Left lobe of liver (tissue), 2 donors: ENCODE measurements around the gene WDR13. TPM values are rescaled to one million over a fixed set of nuclear protein-coding genes. Genes with fewer than 3 reads are reported as not detected.
A peak's percentile ranks its signal among the peaks of the same experiment; 100 is the strongest.
"Not testable (repeated sequence)": the region's sequence is repeated elsewhere in the genome, so short reads cannot be mapped to it uniquely, and the experiment has no call there.

ENCODE experiments used
- ATAC-seq: fragments of 200-7000 bp; cut with Tn5 transposase; one replicate; pipeline ENCODE4 v1.9.1; 2020; ENCODE audit warnings: mild to moderate bottlenecking, moderate library complexity
- DNase-seq: peaks from one replicate; pipeline ENCODE4 v3.0.0-alpha.2; 2020; ENCODE audit warnings: low spot score
- total RNA-seq: library from RNA; stranded (reverse); gene quantifications from one replicate; pipeline ENCODE4 v1.2.1, GENCODE V29; 2021
- donor health status: DM: no; HTN: no; CAD: no; lungs with moderate emphysema.
- donor health status: DM: no; HTN: yes; CAD: no.

Gene WDR13
- total RNA-seq = 86.7 TPM

GRCh38 chrX:48597353-48598264 is at the start of gene WDR13:
TSS of gene WDR13 (plus strand) at chrX:48597492. CDS start at chrX:48597997, 505 bp downstream.
- ATAC-seq = peak; percentile 90
- peak; percentile 92 for DNase-seq

GRCh38 chrX:48548871-48549270 is 48.4 kb upstream of the WDR13 start:
- ATAC-seq = no peak

GRCh38 chrX:48555731-48556325 is 41.5 kb upstream of the WDR13 start:
- DNase-seq, ATAC-seq: not testable (repeated sequence)

More at GRCh38 chrX:48548871-48549270, 48.4 kb upstream of the WDR13 start:
- no peak for DNase-seq

DNA sequence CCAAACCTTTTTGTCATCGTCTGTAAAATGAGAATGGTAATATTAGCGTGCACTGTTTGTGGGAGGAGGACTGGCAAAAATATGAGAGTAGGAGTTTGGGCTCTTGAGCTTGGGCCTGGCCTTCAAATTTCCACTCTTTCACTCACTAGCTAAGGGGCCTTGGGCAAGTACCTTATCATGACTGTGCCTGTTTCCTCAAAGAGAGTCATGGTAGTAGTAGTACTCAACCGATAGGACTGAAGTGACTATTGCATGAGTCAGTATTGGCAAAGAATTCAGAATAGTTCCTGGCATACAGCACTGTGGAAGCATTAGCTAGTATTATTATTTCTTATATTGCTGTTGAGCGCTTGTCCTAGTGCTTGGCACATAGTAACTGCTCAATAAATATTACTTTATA is 39.0 kb upstream of the WDR13 start:
- ATAC-seq (no peak), DNase-seq (no peak)

GRCh38 chrX:48559636-48560035 is 37.7 kb upstream of the WDR13 start:
- no peak for ATAC-seq

DNA sequence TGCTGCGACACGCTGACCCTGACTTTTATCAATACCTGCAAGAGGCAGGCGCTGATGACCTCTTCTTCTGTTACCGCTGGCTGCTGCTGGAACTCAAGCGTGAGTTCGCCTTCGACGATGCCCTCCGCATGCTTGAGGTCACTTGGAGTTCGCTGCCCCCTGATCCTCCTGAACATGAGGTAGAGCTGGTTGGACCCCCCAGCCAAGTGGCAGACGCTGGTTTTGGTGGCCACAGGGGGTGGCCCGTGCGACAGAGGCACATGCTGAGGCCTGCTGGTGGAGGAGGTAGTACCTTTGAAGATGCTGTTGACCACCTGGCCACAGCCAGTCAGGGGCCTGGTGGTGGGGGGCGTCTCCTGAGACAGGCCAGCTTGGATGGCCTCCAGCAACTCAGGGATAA is 37.2 kb upstream of the WDR13 start:
- DNase-seq (no peak), ATAC-seq (no peak)

More at GRCh38 chrX:48559636-48560035, 37.7 kb upstream of the WDR13 start:
- DNase-seq = no peak

GRCh38 chrX:48560681-48561080 is 36.6 kb upstream of the WDR13 start:
- ATAC-seq (no peak), DNase-seq (no peak)

DNA sequence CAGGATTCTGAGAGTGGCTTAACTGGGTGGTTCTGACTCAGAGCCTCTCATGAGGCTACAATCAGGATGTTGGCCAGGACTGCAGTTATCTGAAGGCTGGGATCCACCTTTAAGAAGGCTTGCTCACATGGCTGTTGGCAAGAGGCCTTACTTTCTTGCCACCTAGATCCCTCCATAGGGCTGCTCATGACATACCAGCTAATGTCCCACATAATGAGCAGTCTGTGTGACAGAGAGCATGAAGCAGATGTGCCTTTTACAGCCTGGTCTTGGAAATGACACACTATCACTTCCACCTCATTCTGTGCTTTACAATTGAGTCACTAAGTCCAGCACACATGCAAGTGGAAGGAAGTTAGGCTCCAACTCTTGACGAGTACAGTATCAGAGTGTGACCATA is 27.3 kb upstream of the WDR13 start:
- DNase-seq (no peak), ATAC-seq (no peak)

- ATAC-seq = no peak
- DNase-seq = peak; percentile 53
Observed at GRCh38 chrX:48573690-48574269, 23.5 kb upstream of the WDR13 start.

DNA sequence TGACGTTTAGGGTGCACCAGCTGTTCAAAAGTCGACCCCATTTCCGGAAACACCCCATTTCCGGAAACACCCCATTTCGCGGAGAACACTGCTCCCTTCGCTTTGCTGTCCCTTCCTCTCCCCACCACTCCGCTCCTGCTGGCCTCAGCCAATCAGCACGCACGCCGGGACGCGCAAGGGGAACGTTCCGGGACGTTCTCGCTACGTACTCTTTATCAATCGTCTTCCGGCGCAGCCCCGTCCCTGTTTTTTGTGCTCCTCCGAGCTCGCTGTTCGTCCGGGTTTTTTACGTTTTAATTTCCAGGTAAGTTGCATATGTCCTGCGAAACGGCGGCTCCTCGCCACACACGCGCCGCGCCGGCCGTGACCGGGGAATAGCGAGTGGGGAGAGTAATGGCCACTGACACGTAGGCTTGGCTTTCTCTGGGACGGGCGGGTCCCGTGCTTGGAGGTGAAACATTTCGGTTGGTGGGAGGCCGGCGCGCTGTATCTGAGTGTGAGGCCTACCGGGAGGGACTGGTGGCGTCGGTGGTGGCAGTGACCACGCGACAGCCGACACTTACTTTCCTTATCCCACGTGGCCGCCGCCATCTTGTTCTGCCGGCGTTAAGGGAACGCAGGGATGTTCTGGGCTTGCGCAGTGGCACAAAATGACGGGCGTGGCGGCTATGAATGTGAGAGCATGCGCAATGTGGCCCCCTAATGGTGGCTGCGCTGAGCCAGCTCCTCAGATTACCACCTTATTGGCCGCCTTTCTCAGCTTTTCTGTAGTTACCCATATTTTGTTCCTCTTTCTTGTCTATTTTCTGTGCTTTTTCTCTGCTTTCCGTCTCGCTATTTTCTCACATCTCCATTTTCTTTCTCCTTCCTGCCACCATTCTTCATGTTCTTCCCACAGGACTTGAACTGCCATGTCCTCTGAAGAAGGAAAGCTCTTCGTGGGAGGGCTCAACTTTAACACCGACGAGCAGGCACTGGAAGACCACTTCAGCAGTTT is 22.7 kb upstream of the WDR13 start, which contains the start of gene RBM3:
Gene RBM3 (plus strand): TSS at position 215 of the 997 bp plus-strand sequence. CDS start 697 bp downstream, at position 912.
- peak; percentile 90 for DNase-seq
- ATAC-seq = peak; percentile 98

- DNase-seq = no peak
- no peak for ATAC-seq
Observed at GRCh38 chrX:48575642-48576041, 21.6 kb upstream of the WDR13 start.

DNA sequence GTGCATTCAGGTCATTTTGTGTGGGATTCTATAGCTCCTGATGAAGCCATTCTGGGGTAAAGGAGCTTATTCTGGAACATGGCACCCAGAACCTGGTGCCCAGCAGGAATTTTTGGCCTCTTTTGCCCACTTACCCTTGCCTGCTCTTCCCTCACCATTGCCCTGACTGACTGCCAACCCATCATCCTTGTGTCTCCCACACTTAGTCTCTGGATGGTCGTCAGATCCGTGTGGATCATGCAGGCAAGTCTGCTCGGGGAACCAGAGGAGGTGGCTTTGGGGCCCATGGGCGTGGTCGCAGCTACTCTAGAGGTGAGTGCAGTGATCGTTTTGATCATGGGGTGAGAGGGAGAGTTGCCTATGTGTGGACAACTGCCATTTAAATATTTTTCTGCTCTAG is 21.2 kb upstream of the WDR13 start:
- DNase-seq = no peak
- no peak for ATAC-seq

DNA sequence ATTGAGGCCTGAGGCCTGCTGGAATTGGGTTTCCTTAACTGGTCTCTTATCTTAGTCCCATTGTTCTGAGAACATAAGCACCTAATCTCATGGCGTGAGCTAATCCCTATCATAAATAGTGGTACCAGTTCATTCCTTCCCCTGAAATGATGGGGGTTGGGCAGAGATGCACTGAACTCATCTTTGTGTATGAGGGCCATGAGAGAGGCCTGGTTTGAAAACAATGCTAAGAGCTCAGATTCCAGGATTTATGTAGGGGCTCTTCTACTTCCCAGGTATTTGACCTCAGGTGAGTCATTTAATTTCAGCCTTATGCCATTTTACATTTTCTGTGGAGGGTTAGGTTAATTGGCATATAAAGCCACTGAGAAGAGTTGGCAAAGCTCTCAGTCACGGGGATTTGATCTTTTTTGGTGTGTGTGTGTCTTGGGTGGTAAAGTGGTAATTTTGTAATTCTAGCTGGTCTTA is 18.6 kb upstream of the WDR13 start:
- no peak for DNase-seq
- no peak for ATAC-seq

DNA sequence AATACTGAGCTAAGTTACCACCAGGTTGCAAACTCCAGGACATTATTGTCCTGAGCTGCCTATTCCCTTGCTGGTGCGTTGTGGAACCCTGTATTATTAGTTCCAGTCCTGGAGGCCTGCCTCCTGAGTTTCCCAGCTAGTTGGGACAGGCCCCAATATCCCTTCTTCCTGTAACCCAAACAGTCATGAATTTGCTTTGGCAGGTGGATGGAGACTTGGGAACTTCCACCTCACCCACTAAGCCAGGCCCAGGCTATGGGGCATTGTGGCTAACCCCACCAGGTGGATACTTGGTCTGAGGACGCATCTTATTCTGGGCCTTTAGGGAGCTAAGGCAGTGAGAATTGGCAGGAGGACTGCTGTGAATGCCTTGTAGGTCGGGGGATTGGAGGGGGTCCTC is 18.0 kb upstream of the WDR13 start:
- no peak for ATAC-seq
- DNase-seq = no peak

DNA sequence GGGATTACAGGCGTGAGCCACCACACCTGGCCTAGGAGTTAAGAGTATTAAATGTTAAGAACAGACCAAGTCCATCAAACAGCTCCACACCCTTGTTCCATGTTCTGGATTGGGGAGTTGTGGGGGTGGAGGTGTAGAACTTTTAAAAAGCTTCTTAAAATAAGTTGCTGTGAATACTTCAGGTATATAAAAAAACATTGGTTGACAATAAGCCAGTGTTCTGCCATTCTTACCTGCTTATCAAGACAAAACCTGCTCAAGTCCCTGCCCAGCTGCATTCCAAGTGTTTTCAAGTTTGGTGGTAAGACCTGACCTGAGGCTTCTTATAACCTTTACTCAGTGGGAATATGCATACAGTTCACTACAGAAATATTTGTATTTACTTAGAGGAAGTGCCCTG is 16.6 kb upstream of the WDR13 start:
- ATAC-seq = no peak
- no peak for DNase-seq

GRCh38 chrX:48584698-48585097 is 12.6 kb upstream of the WDR13 start:
- DNase-seq = no peak
- no peak for ATAC-seq

DNA sequence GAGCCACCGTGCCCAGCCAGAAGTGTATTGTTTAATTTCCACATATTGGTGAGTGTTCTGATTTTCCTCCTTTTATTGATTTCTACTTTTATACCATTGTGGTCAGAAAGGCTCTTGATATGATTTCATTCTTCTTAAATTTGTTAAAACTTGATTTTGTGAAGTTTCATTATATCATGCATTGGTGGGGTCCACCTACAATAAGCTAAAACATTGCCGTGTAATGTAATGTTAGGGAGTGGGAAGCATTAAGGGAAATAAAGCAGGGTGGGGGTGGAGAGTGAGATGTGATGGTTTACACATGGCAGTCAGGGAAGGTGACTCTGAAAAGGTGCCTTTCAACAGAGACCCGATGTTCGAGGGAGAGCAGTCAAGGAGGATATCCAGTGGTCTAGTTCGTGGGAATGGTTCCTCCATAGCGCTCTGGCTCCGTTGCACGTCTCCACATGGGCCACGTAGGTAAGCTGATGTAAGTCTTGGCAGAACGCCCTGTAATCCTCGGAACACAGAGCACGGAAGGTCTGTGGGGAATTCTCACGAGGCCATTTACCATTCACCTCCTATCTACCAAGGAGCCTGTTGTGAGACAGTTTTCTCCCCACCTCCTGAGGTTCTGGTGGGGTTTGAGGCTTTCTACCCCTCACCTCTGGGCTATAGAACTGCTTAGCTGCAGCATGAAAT is 7.7 kb upstream of the WDR13 start:
- DNase-seq (peak; percentile 47), ATAC-seq (peak; percentile 56)

- DNase-seq (no peak), ATAC-seq (no peak)
Observed at GRCh38 chrX:48590203-48591103, 6.8 kb upstream of the WDR13 start.
